A673 (cell line): Measurements from ENCODE around the gene TTBK2. TPM values are rescaled to one million over a fixed set of nuclear protein-coding genes. Genes with fewer than 3 reads are reported as not detected.

ENCODE experiments used
- BruUV-seq: library from RNA; stranded (reverse); fragments of 400-500 nt; replicated peaks from 2 replicates; lab custom pipeline; 2021; lab: Mats Ljungman, UMichigan
- CTCF ChIA-PET: fragments of 300-600 bp; sonication (Branson Sonifier 250); formaldehyde crosslinking; loops from one replicate; lab custom pipeline; 2022; ENCODE audit warnings: antibody characterized with exemption; lab: Charles Lee
- POLR2A ChIA-PET: fragments of 300-600 bp; sonication (Branson Sonifier 250); formaldehyde crosslinking; loops from one replicate; lab custom pipeline; 2022; ENCODE audit warnings: antibody characterized with exemption; ENCODE audit not compliant: low non-redundant PET; lab: Charles Lee
- DNase-seq: peaks from one replicate; pipeline ENCODE4 v3.0.0-alpha.2; 2015; ENCODE audit warnings: low spot score
- H3K27ac ChIP-seq: fragments of 200-600 bp; sonication (generic); 2 replicates; pipeline ENCODE4 v1.5.1; 2016; ENCODE audit warnings: mixed run types, low read depth, mild to moderate bottlenecking, mixed read lengths, antibody characterized with exemption, low read length; ENCODE audit not compliant: poor library complexity, severe bottlenecking
- H3K27me3 ChIP-seq: fragments of 200-600 bp; sonication (generic); replicated peaks from 2 replicates; pipeline ENCODE4 v1.6.1; 2017; ENCODE audit warnings: mixed run types, low read depth, mild to moderate bottlenecking, mixed read lengths, antibody characterized with exemption, low read length; ENCODE audit not compliant: insufficient read depth, poor library complexity
- H3K36me3 ChIP-seq: fragments of 200-600 bp; sonication (generic); 2 replicates; pipeline ENCODE4 v1.6.1; 2016; ENCODE audit warnings: mixed run types, mild to moderate bottlenecking, mixed read lengths, antibody characterized with exemption, low read length; ENCODE audit not compliant: insufficient read depth, poor library complexity, severe bottlenecking
- H3K4me1 ChIP-seq: fragments of 200-600 bp; sonication (generic); 2 replicates; pipeline ENCODE4 v1.6.1; 2017; ENCODE audit warnings: mixed run types, mild to moderate bottlenecking, mixed read lengths, antibody characterized with exemption, low read length; ENCODE audit not compliant: insufficient read depth, poor library complexity, severe bottlenecking
- H3K4me3 ChIP-seq: fragments of 200-600 bp; sonication (generic); 2 replicates; pipeline ENCODE4 v1.5.1; 2016; ENCODE audit warnings: low read depth, mixed run types, mild to moderate bottlenecking, mixed read lengths, low read length; ENCODE audit not compliant: poor library complexity, severe bottlenecking
- H3K9me3 ChIP-seq: fragments of 200-600 bp; sonication (generic); 2 replicates; pipeline ENCODE4 v1.6.1; 2016; ENCODE audit warnings: mixed run types, low read depth, mild to moderate bottlenecking, mixed read lengths, antibody characterized with exemption, low read length; ENCODE audit not compliant: poor library complexity, severe bottlenecking
- CTCF ChIP-seq: fragments of 300-800, 200-600 bp; sonication (generic); conservative IDR thresholded peaks from 2 replicates; pipeline ENCODE4 v1.5.1; 2017; ENCODE audit warnings: low read depth, mild to moderate bottlenecking, antibody characterized with exemption, low read length, moderate library complexity, mixed read lengths
- EZH2 ChIP-seq: fragments of 200-600 bp; sonication (generic); IDR thresholded peaks from 2 replicates; pipeline ENCODE4 v1.6.1; 2017; ENCODE audit warnings: borderline replicate concordance, low read depth, mild to moderate bottlenecking, mixed read lengths, antibody characterized with exemption, low read length; ENCODE audit not compliant: poor library complexity, severe bottlenecking
- intact Hi-C: fragments of 100-400 bp; cut with micrococcal nuclease; formaldehyde crosslinking; loops from one replicate; pipeline ENCODE4 v1.10.0; 2022; ENCODE audit not compliant: unreplicated experiment
- total RNA-seq: library from RNA; stranded (reverse); gene quantifications from 2 replicates; pipeline ENCODE4 v1.2.3, GENCODE V29; 2021

The TTBK2 gene
- total RNA-seq, 1 experiment from 2014 or later: 15.8 TPM

GRCh38 chr15:42804739-42805138 lies 115.8 kb downstream of the TTBK2 start:
- intact Hi-C loops: loop anchor here (10.0 kb wide), 1 partner anchor 120 kb away; the partner anchor contains the start of gene TTBK2
- no peak for DNase-seq
- Histone ChIP-seq H3K4me3 (no peak overlapping the region), H3K36me3 (no peaks in the 10 kb centered on the region), H3K4me1 (no peaks in the 10 kb centered on the region), H3K27me3 (no peaks in the 10 kb centered on the region), H3K27ac (no peak overlapping the region), H3K9me3 (no peaks in the 10 kb centered on the region)
- ChIA-PET CTCF (no interaction called here), POLR2A (no interaction called here)
- TF ChIP-seq CTCF (no peak), EZH2 (no peak)
- no TSS peak for BruUV-seq

- ChIA-PET POLR2A (no interaction called here), CTCF (no interaction called here)
- no peaks in the 10 kb centered on the region for H3K9me3 ChIP-seq
- H3K27ac ChIP-seq: no peak overlapping the region
- intact Hi-C loops: loop anchor here (10.0 kb wide), 1 partner anchor 121 kb away; the partner anchor contains the start of gene TTBK2
- H3K36me3 ChIP-seq: no peaks in the 10 kb centered on the region
- TF ChIP-seq CTCF (no peak), EZH2 (no peak)
- H3K27me3 ChIP-seq: no peaks in the 10 kb centered on the region
- no peaks in the 10 kb centered on the region for H3K4me1 ChIP-seq
- no peak for DNase-seq
- no TSS peak for BruUV-seq
- H3K4me3 ChIP-seq: no peak overlapping the region
Measured at GRCh38 chr15:42803436-42803835, 117.1 kb downstream of the TTBK2 start.

- CTCF ChIA-PET: no interaction called here
Measured at GRCh38 chr15:42802168-42802567, 118.4 kb downstream of the TTBK2 start.

More at GRCh38 chr15:42802168-42802567, 118.4 kb downstream of the TTBK2 start:
- no TSS peak for BruUV-seq
- Histone ChIP-seq H3K4me3 (no peak overlapping the region), H3K27me3 (no peaks in the 10 kb centered on the region), H3K4me1 (no peaks in the 10 kb centered on the region), H3K9me3 (no peaks in the 10 kb centered on the region), H3K36me3 (no peaks in the 10 kb centered on the region), H3K27ac (no peak overlapping the region)
- intact Hi-C loops: loop anchor here (10.0 kb wide), 1 partner anchor 123 kb away; the partner anchor contains the start of gene TTBK2
- TF ChIP-seq CTCF (no peak), EZH2 (no peak)
- POLR2A ChIA-PET: no interaction called here
- no peak for DNase-seq
